ENCODE measurements around the gene LCE3A.
"Not testable (repeated sequence)": the region's sequence is repeated elsewhere in the genome, so short reads cannot be mapped to it uniquely, and the experiment has no call there.

The LCE3A gene

GRCh38 chr1:152585586-152585985, 37.3 kb downstream of the LCE3A start:
- no peaks in the 10 kb centered on the region for H3K9me3 ChIP-seq (ENCODE audit: low read length)
- H3K36me3 ChIP-seq (ENCODE audit: insufficient read depth, low read length) = no peaks in the 10 kb centered on the region
- no peak overlapping the region for H3K4me2 ChIP-seq (ENCODE audit: low read length)
- H3K9ac ChIP-seq (ENCODE audit: low read length) = no peak overlapping the region
- no peak overlapping the region for H2AFZ ChIP-seq (ENCODE audit: low read length)
- no peak overlapping the region for H3K4me3 ChIP-seq (ENCODE audit: low read depth, low read length, poor library complexity, severe bottlenecking)
- TF ChIP-seq EZH2 (IDR thresholded peaks at IDR 0.05; ENCODE audit: borderline replicate concordance, low read length) (no peak), CTCF (IDR thresholded peaks at IDR 0.05; ENCODE audit: low read length) (no peak)
- H3F3A ChIP-seq (ENCODE audit: insufficient read depth, low read length) = no peaks in the 10 kb centered on the region
- H3K4me1 ChIP-seq (ENCODE audit: insufficient read depth, low read length, severe bottlenecking) = no peaks in the 10 kb centered on the region
- H3K9me2 ChIP-seq (ENCODE audit: low read depth, low read length) = no peaks in the 10 kb centered on the region
- H3K27ac ChIP-seq (ENCODE audit: low read depth, low read length, poor library complexity, severe bottlenecking) = no peak overlapping the region
- H4K20me1 ChIP-seq (ENCODE audit: insufficient read depth, low read length) = no peaks in the 10 kb centered on the region
- no peaks in the 10 kb centered on the region for H3K27me3 ChIP-seq (ENCODE audit: insufficient read depth, low read length)
- H3K79me2 ChIP-seq (ENCODE audit: insufficient read depth, low read length) = no peaks in the 10 kb centered on the region

GRCh38 chr1:152582647-152583046, 40.3 kb downstream of the LCE3A start:
- H3K9me2 ChIP-seq (ENCODE audit: low read depth, low read length) = no peaks in the 10 kb centered on the region

GRCh38 chr1:152580433-152580832, 42.5 kb downstream of the LCE3A start, which contains the start of gene LCE3D:
LCE3D (minus strand) TSS chr1:152580516; CDS start chr1:152579936, 580 bp downstream.
- Histone ChIP-seq H3K4me1 (ENCODE audit: insufficient read depth, low read length, severe bottlenecking) (no peaks in the 10 kb centered on the region), H3K79me2 (ENCODE audit: insufficient read depth, low read length) (no peaks in the 10 kb centered on the region), H3K36me3 (ENCODE audit: insufficient read depth, low read length) (no peaks in the 10 kb centered on the region), H2AFZ (ENCODE audit: low read length) (no peak within 1 kb of the TSS), H3K9ac (ENCODE audit: low read length) (no peak within 1 kb of the TSS), H3K4me2 (ENCODE audit: low read length) (no peak within 1 kb of the TSS), H3K4me3 (ENCODE audit: low read depth, low read length, poor library complexity, severe bottlenecking) (no peak within 1 kb of the TSS), H3K27ac (ENCODE audit: low read depth, low read length, poor library complexity, severe bottlenecking) (no peak within 1 kb of the TSS), H3F3A (ENCODE audit: insufficient read depth, low read length) (no peaks in the 10 kb centered on the region), H3K9me2 (ENCODE audit: low read depth, low read length) (no peaks in the 10 kb centered on the region), H3K27me3 (ENCODE audit: insufficient read depth, low read length) (no peaks in the 10 kb centered on the region), H4K20me1 (ENCODE audit: insufficient read depth, low read length) (no peaks in the 10 kb centered on the region), H3K9me3 (ENCODE audit: low read length) (no peaks in the 10 kb centered on the region)
- no peak for TF ChIP-seq CTCF (IDR thresholded peaks at IDR 0.05; ENCODE audit: low read length)
- TF ChIP-seq EZH2 (IDR thresholded peaks at IDR 0.05; ENCODE audit: borderline replicate concordance, low read length) = no peak

More at GRCh38 chr1:152582647-152583046, 40.3 kb downstream of the LCE3A start:
- no peak overlapping the region for H3K27ac ChIP-seq (ENCODE audit: low read depth, low read length, poor library complexity, severe bottlenecking)
- H3K36me3 ChIP-seq (ENCODE audit: insufficient read depth, low read length) = no peaks in the 10 kb centered on the region
- no peak overlapping the region for H3K4me2 ChIP-seq (ENCODE audit: low read length)
- H3K4me3 ChIP-seq (ENCODE audit: low read depth, low read length, poor library complexity, severe bottlenecking) = no peak overlapping the region
- H3K4me1 ChIP-seq (ENCODE audit: insufficient read depth, low read length, severe bottlenecking) = no peaks in the 10 kb centered on the region
- H3K27me3 ChIP-seq (ENCODE audit: insufficient read depth, low read length) = no peaks in the 10 kb centered on the region
- no peak for TF ChIP-seq EZH2 (IDR thresholded peaks at IDR 0.05; ENCODE audit: borderline replicate concordance, low read length)
- no peak for TF ChIP-seq CTCF (IDR thresholded peaks at IDR 0.05; ENCODE audit: low read length)
- H3K9ac ChIP-seq (ENCODE audit: low read length) = no peak overlapping the region
- H4K20me1 ChIP-seq (ENCODE audit: insufficient read depth, low read length) = no peaks in the 10 kb centered on the region
- no peak overlapping the region for H2AFZ ChIP-seq (ENCODE audit: low read length)
- H3K79me2 ChIP-seq (ENCODE audit: insufficient read depth, low read length) = no peaks in the 10 kb centered on the region
- H3K9me3 ChIP-seq (ENCODE audit: low read length) = no peaks in the 10 kb centered on the region
- H3F3A ChIP-seq (ENCODE audit: insufficient read depth, low read length) = no peaks in the 10 kb centered on the region

- H3K27ac ChIP-seq (ENCODE audit: low read depth, low read length, poor library complexity, severe bottlenecking); H3K9me2 ChIP-seq (ENCODE audit: low read depth, low read length); H3F3A ChIP-seq (ENCODE audit: insufficient read depth, low read length); H3K36me3 ChIP-seq (ENCODE audit: insufficient read depth, low read length); H3K4me2 ChIP-seq (ENCODE audit: low read length); H3K27me3 ChIP-seq (ENCODE audit: insufficient read depth, low read length); H3K9me3 ChIP-seq (ENCODE audit: low read length); H2AFZ ChIP-seq (ENCODE audit: low read length); H4K20me1 ChIP-seq (ENCODE audit: insufficient read depth, low read length); H3K4me3 ChIP-seq (ENCODE audit: low read depth, low read length, poor library complexity, severe bottlenecking); H3K79me2 ChIP-seq (ENCODE audit: insufficient read depth, low read length); H3K4me1 ChIP-seq (ENCODE audit: insufficient read depth, low read length, severe bottlenecking); H3K9ac ChIP-seq (ENCODE audit: low read length): not testable (repeated sequence)
Measured at GRCh38 chr1:152579526-152579925, 43.4 kb downstream of the LCE3A start.

All from OCI-LY1 (cell line).